ENCODE results near the gene SCN4B. TPM values are rescaled to one million over a fixed set of nuclear protein-coding genes. Genes with fewer than 3 reads are reported as not detected.

SCN4B gene
- total and polyA plus RNA-seq, 8 donors: 0.61 to 2.9 (median 1.0) TPM

DNA sequence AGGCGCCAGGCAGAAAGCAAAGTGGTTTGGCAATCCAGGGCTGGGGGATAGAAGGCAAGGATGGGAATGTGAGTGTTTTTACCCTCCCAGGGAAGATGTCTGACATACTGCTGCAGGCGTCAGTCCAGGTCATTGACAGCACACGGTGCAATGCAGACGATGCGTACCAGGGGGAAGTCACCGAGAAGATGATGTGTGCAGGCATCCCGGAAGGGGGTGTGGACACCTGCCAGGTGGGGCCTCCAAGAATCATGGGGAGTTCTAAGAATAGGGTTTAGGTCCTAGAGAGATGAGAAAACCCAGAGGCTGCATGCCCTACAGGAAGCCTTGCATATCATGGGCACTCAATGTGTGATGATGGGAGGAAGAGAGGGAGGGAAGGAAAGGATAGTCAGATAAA is 37.6 kb downstream of the SCN4B start:
- TF ChIP-seq CTCF (IDR thresholded peaks at IDR 0.05): no peak
- Histone ChIP-seq H3K4me1 (no peaks in the 10 kb centered on the region), H3K27me3 (no peaks in the 10 kb centered on the region), H3K4me3 (no peak overlapping the region), H3K9me3 (no peaks in the 10 kb centered on the region), H3K27ac (no peak overlapping the region), H3K36me3 (no peaks in the 10 kb centered on the region)
- intact Hi-C loops (cut with DNase I): no loop called here
- DNase-seq (no peak), FAIRE-seq (no peak), ATAC-seq (no peak)
- WGBS, 2 donors: 81 to 91% methylated on average over 7 of the region's 7 CpGs

DNA sequence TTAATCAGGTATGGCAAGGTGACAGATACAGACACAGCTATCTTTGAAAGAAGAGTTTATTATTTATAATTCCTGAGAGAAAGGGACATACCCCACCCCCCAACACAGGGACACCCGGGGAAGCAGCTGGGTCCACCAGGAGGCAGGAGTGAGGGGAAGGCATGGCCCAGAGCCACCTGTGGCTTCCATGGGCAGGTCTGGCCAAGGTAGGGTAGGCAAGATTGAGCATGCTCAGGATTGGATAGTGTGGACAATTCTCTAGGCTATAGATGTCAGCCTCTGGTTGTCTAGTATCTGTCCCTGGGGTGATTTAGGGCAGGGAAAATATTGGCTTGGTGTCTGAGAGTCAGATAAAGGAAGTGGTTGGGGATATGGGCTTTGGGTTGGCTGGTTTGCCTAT is 38.4 kb downstream of the SCN4B start:
- TF ChIP-seq CTCF (IDR thresholded peaks at IDR 0.05): no peak
- DNase-seq (no peak), ATAC-seq (no peak), FAIRE-seq (no peak)
- 33 to 39% methylated on average over 1 of the region's 1 CpG for WGBS, 2 donors
- H3K4me3 ChIP-seq: no peak overlapping the region
- H3K4me1 ChIP-seq: no peaks in the 10 kb centered on the region
- H3K27me3 ChIP-seq: no peaks in the 10 kb centered on the region
- no peaks in the 10 kb centered on the region for H3K36me3 ChIP-seq
- intact Hi-C loops (cut with DNase I): no loop called here
- H3K9me3 ChIP-seq: no peaks in the 10 kb centered on the region
- H3K27ac ChIP-seq: no peak overlapping the region

DNA sequence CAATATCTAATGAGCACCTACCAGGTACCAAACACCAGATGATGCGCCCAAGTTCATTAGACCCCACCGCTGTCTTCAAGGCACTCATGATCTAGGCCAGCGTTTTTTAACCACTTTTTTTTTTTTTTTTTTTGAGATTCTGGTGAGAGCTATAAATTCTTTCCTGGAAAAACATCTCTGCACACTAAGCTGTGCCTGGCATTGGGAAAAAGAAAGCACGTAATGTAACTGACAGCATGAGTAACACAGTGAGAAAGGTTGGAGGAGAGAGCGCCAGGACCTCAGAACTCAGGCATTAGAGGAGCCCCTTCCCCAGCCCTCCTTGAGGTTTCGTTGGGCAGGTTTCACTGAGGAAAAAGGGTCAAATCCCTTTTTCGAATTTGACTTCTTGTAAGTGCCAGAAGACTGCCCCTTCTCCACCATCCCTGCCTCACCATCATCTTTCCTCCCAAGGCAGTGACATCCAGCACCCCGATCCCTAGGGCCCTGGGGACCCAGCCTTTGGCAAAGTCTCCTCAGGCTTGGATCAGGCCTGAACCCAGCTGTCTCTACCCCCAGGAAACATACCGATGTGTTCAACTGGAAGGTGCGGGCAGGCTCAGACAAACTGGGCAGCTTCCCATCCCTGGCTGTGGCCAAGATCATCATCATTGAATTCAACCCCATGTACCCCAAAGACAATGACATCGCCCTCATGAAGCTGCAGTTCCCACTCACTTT is 39.8 kb downstream of the SCN4B start:
- no peak for FAIRE-seq
- no peak for DNase-seq
- H3K27ac ChIP-seq: no peak overlapping the region
- intact Hi-C loops (cut with DNase I): no loop called here
- no peaks in the 10 kb centered on the region for H3K36me3 ChIP-seq
- H3K27me3 ChIP-seq: no peaks in the 10 kb centered on the region
- ATAC-seq: no peak
- 78 to 85% methylated on average over 11 of the region's 11 CpGs for WGBS, 2 donors
- no peak for TF ChIP-seq CTCF (IDR thresholded peaks at IDR 0.05)
- no peak overlapping the region for H3K4me3 ChIP-seq
- H3K9me3 ChIP-seq: no peaks in the 10 kb centered on the region
- no peaks in the 10 kb centered on the region for H3K4me1 ChIP-seq

DNA sequence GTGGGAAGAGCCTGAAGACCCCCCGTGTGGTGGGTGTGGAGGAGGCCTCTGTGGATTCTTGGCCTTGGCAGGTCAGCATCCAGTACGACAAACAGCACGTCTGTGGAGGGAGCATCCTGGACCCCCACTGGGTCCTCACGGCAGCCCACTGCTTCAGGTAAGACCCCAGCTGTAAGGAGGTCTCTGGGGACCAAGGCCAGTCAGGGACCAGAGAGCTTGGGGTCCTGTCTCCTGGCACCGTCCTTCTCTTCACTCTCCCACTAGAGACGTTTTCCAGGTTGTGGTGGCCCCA is 40.9 kb downstream of the SCN4B start:
- H3K36me3 ChIP-seq: no peaks in the 10 kb centered on the region
- no peak for TF ChIP-seq CTCF (IDR thresholded peaks at IDR 0.05)
- H3K9me3 ChIP-seq: no peaks in the 10 kb centered on the region
- no peaks in the 10 kb centered on the region for H3K27me3 ChIP-seq
- H3K4me3 ChIP-seq: no peak overlapping the region
- FAIRE-seq (no peak), ATAC-seq (no peak), DNase-seq (no peak)
- intact Hi-C loops (cut with DNase I): no loop called here
- H3K27ac ChIP-seq: no peak overlapping the region
- 76 to 80% methylated on average over 6 of the region's 6 CpGs for WGBS, 2 donors
- no peaks in the 10 kb centered on the region for H3K4me1 ChIP-seq

GRCh38 chr11:118111019-118111743 is 41.4 kb downstream of the SCN4B start:
- no peak for TF ChIP-seq CTCF (IDR thresholded peaks at IDR 0.05)
- intact Hi-C loops (cut with DNase I): no loop called here
- no peak overlapping the region for H3K27ac ChIP-seq
- H3K4me1 ChIP-seq: no peaks in the 10 kb centered on the region
- no peaks in the 10 kb centered on the region for H3K36me3 ChIP-seq
- no peak overlapping the region for H3K4me3 ChIP-seq
- ATAC-seq (peak in 1 of 4 donors; percentile 25), FAIRE-seq (no peak), DNase-seq (no peak)
- 49 to 55% methylated on average over 8 of the region's 8 CpGs for WGBS, 2 donors
- H3K27me3 ChIP-seq: no peaks in the 10 kb centered on the region
- no peaks in the 10 kb centered on the region for H3K9me3 ChIP-seq
